Neural cell (in vitro differentiated cells): ENCODE data around the gene POLR1E. TPM values are rescaled to one million over a fixed set of nuclear protein-coding genes. Genes with fewer than 3 reads are reported as not detected.
"Not testable (repeated sequence)": the region's sequence is repeated elsewhere in the genome, so short reads cannot be mapped to it uniquely, and the experiment has no call there.

Experiments
- H2AFZ ChIP-seq: fragments of 200-600, 300-800 bp; sonication (generic), shearing (Covaris generic); 2 replicates; pipeline ENCODE4 v1.6.0; 2014; ENCODE audit warnings: low read depth, mild to moderate bottlenecking, antibody characterized with exemption, low read length, moderate library complexity
- H3F3A ChIP-seq: fragments of 200-600 bp; shearing (Covaris generic); 2 replicates; pipeline ENCODE4 v1.6.1; 2016; ENCODE audit warnings: mild to moderate bottlenecking, moderate library complexity, mixed read lengths, antibody characterized with exemption, low read length; ENCODE audit not compliant: insufficient read depth, poor library complexity, severe bottlenecking
- H3K27ac ChIP-seq: fragments of 200-600, 300-800 bp; sonication (generic), shearing (Covaris generic); 2 replicates; pipeline ENCODE4 v1.5.1; 2014; ENCODE audit warnings: mild to moderate bottlenecking, low read length, moderate library complexity
- H3K27me3 ChIP-seq: fragments of 300-800, 200-600 bp; sonication (generic), shearing (Covaris generic); 2 replicates; pipeline ENCODE4 v1.6.0; 2014; ENCODE audit warnings: mild to moderate bottlenecking, low read depth, low read length, moderate library complexity; ENCODE audit not compliant: insufficient read depth
- H3K36me3 ChIP-seq: fragments of 300-800, 200-600 bp; sonication (generic), shearing (Covaris generic); 2 replicates; pipeline ENCODE4 v1.5.1; 2014; ENCODE audit warnings: mild to moderate bottlenecking, antibody characterized with exemption, low read length, moderate library complexity; ENCODE audit not compliant: insufficient read depth
- H3K4me2 ChIP-seq: fragments of 300-800, 200-600 bp; sonication (generic), shearing (Covaris generic); 2 replicates; pipeline ENCODE4 v1.6.0; 2014; ENCODE audit warnings: mild to moderate bottlenecking, low read length
- H3K4me3 ChIP-seq: fragments of 300-800, 200-600 bp; sonication (generic), shearing (Covaris generic); 2 replicates; pipeline ENCODE4 v1.5.1; 2014; ENCODE audit warnings: mild to moderate bottlenecking, low read length, moderate library complexity
- H3K79me2 ChIP-seq: fragments of 200-600 bp; shearing (Covaris generic); replicated peaks from 2 replicates; pipeline ENCODE4 v1.6.0; 2014; ENCODE audit warnings: mild to moderate bottlenecking, low read length, moderate library complexity; ENCODE audit not compliant: insufficient read depth
- H3K9ac ChIP-seq: fragments of 300-800, 200-600 bp; sonication (generic), shearing (Covaris generic); 2 replicates; pipeline ENCODE4 v1.6.1; 2016; ENCODE audit warnings: mild to moderate bottlenecking, low read length, mixed read lengths
- H3K9me2 ChIP-seq: fragments of 200-600 bp; shearing (Covaris generic); 2 replicates; pipeline ENCODE4 v1.6.1; 2016; ENCODE audit warnings: mild to moderate bottlenecking, low read length, mixed read lengths; ENCODE audit not compliant: insufficient read depth
- H3K9me3 ChIP-seq: fragments of 200-600, 300-800 bp; sonication (generic), shearing (Covaris generic); 2 replicates; pipeline ENCODE4 v1.6.1; 2016; ENCODE audit warnings: mild to moderate bottlenecking, mixed run types, low read length, moderate library complexity, mixed read lengths
- H4K20me1 ChIP-seq: fragments of 200-600 bp; shearing (Covaris generic); 2 replicates; pipeline ENCODE4 v1.6.1; 2016; ENCODE audit warnings: mild to moderate bottlenecking, mixed run types; ENCODE audit not compliant: insufficient read depth
- EP300 ChIP-seq: fragments of 450-650 bp; conservative IDR thresholded peaks from 2 replicates; pipeline ENCODE4 v1.6.1; 2014; ENCODE audit warnings: antibody characterized with exemption, mild to moderate bottlenecking, moderate library complexity; ENCODE audit not compliant: poor library complexity, severe bottlenecking
- MXI1 ChIP-seq: fragments of 450-650 bp; conservative IDR thresholded peaks from 2 replicates; pipeline ENCODE4 v1.6.1; 2014; ENCODE audit warnings: antibody characterized with exemption, mild to moderate bottlenecking; ENCODE audit not compliant: poor library complexity, severe bottlenecking
- POLR2AphosphoS5 ChIP-seq: IDR thresholded peaks from 2 replicates; pipeline ENCODE4 v1.6.1; 2012
- RAD21 ChIP-seq: fragments of 450-650 bp; conservative IDR thresholded peaks from 2 replicates; pipeline ENCODE4 v1.6.1; 2014; ENCODE audit warnings: antibody characterized with exemption, mild to moderate bottlenecking, moderate library complexity
- SMC3 ChIP-seq: fragments of 450-650 bp; conservative IDR thresholded peaks from 2 replicates; pipeline ENCODE4 v1.6.1; 2014; ENCODE audit warnings: antibody characterized with exemption, mild to moderate bottlenecking, moderate library complexity; ENCODE audit not compliant: poor library complexity
- TAF1 ChIP-seq: IDR thresholded peaks from 2 replicates; pipeline ENCODE4 v1.6.1; 2012; ENCODE audit warnings: low read depth
- polyA plus RNA-seq: library from polyadenylated mRNA; depleted of rRNA; stranded (reverse); fragments of >200 nt; gene quantifications from 2 replicates; pipeline ENCODE4 v1.2.3, GENCODE V29; 2014
- TF ChIP-seq, protein P1 (sequence below): fragments of 450-650 bp; IDR thresholded peaks from 2 replicates; pipeline ENCODE4 v1.5.1; 2014; ENCODE audit warnings: antibody characterized with exemption, mild to moderate bottlenecking, moderate library complexity; ENCODE audit not compliant: poor library complexity, severe bottlenecking
- TF ChIP-seq, protein P2 (sequence below): IDR thresholded peaks from 2 replicates; pipeline ENCODE4 v1.6.1; 2012; ENCODE audit warnings: borderline replicate concordance

The POLR1E gene
- polyA plus RNA-seq, 1 donor from 2014 or later, result 19.1 TPM

DNA sequence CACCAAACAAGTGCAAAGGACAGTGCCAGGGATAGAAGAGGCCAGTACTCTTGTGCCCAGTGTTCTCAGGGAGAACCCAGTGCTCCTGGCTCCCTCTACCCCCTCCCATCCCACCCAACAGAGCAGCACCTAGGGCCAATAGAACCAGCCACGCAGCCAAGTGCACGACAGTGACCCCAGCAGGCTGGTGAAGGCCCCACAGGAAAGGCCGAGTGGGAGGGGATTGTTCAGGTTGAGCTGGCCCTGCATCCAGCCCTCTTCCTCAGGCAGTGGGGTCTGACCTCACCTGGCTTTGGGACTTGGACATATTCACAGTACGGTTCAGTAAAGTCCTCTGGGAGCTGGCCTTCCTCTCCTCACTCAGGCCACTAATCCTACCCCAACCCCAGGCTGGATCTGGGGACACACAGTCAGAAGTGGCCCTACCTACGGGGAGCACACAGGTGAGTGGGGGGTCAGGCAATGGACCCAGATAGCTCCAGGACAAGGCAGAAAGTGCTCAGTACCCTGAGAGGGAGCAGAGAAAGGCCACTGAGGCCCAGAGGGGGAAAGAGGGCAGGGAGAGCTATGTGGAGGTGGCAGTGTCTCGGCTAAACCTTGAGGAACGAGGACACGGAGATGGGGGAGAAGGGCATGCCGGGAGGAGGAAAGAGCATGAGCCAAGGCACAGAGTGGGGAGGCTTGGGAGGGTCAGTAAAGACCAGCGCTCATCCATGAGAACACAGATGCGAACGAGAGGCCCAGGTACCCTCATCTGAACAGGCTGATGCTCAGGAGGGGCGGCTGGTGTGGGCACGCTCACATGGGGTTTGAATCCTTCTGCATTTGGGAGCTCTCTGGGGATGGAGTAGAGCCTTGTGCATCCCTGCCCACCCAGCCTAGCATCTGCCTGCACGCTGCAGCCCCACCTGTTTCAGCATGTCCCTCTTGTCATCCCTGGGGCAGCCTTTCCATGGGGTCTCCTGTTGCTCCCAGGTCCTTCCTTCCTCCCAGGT lies 25.6 kb downstream of the POLR1E start:
- H2AFZ ChIP-seq, result no peak overlapping the region
- H3K36me3 ChIP-seq, result peaks cover 6% of the 10 kb centered on the region
- no peaks in the 10 kb centered on the region for H3K9me3 ChIP-seq
- no peaks in the 10 kb centered on the region for H4K20me1 ChIP-seq
- TF ChIP-seq EP300 (no peak), POLR2AphosphoS5 (no peak)
- H3K9ac ChIP-seq, result no peak overlapping the region
- no peaks in the 10 kb centered on the region for H3F3A ChIP-seq
- no peaks in the 10 kb centered on the region for H3K79me2 ChIP-seq
- H3K27ac ChIP-seq, result no peak overlapping the region
- no peak overlapping the region for H3K4me2 ChIP-seq
- no peaks in the 10 kb centered on the region for H3K27me3 ChIP-seq
- H3K9me2 ChIP-seq, result no peaks in the 10 kb centered on the region
- no peak overlapping the region for H3K4me3 ChIP-seq

DNA sequence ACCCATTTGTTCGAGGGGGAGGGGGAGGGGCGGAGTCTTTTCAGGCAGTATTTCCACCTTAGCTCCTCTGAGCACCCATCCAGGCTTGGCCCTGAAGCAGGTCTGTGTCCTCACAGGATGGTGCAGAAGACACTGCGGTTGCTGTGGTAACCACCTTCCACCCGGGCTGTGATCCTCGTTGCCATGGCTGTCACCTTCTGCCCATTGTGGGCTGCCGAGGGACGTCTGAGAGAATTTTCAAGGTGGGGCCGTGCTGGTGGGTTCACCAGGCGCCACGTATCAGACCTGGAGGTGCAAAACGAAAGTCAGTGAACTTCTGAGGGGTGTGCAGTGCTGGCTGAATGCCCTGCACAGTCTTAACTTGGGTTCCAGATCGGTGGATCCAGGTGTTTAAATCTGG lies 26.7 kb downstream of the POLR1E start:
- H3K9ac ChIP-seq, result no peak overlapping the region
- TF ChIP-seq, protein P1, sequence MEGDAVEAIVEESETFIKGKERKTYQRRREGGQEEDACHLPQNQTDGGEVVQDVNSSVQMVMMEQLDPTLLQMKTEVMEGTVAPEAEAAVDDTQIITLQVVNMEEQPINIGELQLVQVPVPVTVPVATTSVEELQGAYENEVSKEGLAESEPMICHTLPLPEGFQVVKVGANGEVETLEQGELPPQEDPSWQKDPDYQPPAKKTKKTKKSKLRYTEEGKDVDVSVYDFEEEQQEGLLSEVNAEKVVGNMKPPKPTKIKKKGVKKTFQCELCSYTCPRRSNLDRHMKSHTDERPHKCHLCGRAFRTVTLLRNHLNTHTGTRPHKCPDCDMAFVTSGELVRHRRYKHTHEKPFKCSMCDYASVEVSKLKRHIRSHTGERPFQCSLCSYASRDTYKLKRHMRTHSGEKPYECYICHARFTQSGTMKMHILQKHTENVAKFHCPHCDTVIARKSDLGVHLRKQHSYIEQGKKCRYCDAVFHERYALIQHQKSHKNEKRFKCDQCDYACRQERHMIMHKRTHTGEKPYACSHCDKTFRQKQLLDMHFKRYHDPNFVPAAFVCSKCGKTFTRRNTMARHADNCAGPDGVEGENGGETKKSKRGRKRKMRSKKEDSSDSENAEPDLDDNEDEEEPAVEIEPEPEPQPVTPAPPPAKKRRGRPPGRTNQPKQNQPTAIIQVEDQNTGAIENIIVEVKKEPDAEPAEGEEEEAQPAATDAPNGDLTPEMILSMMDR, result no peak
- TF ChIP-seq RAD21, result no peak
- TF ChIP-seq, protein P2, sequence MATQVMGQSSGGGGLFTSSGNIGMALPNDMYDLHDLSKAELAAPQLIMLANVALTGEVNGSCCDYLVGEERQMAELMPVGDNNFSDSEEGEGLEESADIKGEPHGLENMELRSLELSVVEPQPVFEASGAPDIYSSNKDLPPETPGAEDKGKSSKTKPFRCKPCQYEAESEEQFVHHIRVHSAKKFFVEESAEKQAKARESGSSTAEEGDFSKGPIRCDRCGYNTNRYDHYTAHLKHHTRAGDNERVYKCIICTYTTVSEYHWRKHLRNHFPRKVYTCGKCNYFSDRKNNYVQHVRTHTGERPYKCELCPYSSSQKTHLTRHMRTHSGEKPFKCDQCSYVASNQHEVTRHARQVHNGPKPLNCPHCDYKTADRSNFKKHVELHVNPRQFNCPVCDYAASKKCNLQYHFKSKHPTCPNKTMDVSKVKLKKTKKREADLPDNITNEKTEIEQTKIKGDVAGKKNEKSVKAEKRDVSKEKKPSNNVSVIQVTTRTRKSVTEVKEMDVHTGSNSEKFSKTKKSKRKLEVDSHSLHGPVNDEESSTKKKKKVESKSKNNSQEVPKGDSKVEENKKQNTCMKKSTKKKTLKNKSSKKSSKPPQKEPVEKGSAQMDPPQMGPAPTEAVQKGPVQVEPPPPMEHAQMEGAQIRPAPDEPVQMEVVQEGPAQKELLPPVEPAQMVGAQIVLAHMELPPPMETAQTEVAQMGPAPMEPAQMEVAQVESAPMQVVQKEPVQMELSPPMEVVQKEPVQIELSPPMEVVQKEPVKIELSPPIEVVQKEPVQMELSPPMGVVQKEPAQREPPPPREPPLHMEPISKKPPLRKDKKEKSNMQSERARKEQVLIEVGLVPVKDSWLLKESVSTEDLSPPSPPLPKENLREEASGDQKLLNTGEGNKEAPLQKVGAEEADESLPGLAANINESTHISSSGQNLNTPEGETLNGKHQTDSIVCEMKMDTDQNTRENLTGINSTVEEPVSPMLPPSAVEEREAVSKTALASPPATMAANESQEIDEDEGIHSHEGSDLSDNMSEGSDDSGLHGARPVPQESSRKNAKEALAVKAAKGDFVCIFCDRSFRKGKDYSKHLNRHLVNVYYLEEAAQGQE, result no peak
- no peak for TF ChIP-seq POLR2AphosphoS5
- TF ChIP-seq SMC3, result no peak
- no peak for TF ChIP-seq EP300
- no peak for TF ChIP-seq MXI1
- no peak for TF ChIP-seq TAF1
- H3F3A ChIP-seq, result no peaks in the 10 kb centered on the region
- peaks cover 3% of the 10 kb centered on the region for H3K36me3 ChIP-seq
- H3K27me3 ChIP-seq, result no peaks in the 10 kb centered on the region
- H2AFZ ChIP-seq, result no peak overlapping the region
- H3K4me3 ChIP-seq, result no peak overlapping the region
- no peaks in the 10 kb centered on the region for H3K79me2 ChIP-seq
- H4K20me1 ChIP-seq, result no peaks in the 10 kb centered on the region
- no peaks in the 10 kb centered on the region for H3K9me3 ChIP-seq
- no peak overlapping the region for H3K27ac ChIP-seq
- H3K4me2 ChIP-seq, result no peak overlapping the region
- H3K9me2 ChIP-seq, result no peaks in the 10 kb centered on the region

DNA sequence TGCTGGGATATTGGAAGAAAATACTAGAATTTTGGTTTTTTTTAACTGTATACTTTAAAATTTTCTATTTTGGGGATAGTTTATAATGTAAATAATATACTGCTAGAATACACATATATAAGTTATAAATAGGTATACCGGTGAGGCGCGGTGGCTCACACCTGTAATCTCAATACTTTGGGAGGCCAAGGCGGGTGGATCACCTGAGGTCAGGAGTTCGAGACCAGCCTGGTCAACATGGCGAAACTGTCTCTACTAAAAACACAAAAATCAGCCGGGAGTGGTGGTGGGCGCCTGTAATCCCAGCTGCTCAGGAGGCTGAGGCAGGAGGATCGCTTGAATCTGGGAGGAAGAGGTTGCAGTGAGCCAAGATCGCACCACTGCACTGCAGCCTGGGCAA lies 28.7 kb downstream of the POLR1E start:
- not testable (repeated sequence) for H3K79me2 ChIP-seq, H3F3A ChIP-seq, H3K27me3 ChIP-seq, H3K27ac ChIP-seq, H2AFZ ChIP-seq, H3K4me3 ChIP-seq, H3K36me3 ChIP-seq, H3K9me2 ChIP-seq, H3K9me3 ChIP-seq, H4K20me1 ChIP-seq, H3K4me2 ChIP-seq, H3K9ac ChIP-seq
